GM21717 (cell line): ENCODE data around the gene C1R.

Source experiments
- ATAC-seq: cut with Tn5 transposase; IDR thresholded peaks from one replicate; pipeline ENCODE4 v1.9.1; 2021; ENCODE audit warnings: mild to moderate bottlenecking, moderate library complexity; ENCODE audit not compliant: unreplicated experiment

The C1R gene

DNA sequence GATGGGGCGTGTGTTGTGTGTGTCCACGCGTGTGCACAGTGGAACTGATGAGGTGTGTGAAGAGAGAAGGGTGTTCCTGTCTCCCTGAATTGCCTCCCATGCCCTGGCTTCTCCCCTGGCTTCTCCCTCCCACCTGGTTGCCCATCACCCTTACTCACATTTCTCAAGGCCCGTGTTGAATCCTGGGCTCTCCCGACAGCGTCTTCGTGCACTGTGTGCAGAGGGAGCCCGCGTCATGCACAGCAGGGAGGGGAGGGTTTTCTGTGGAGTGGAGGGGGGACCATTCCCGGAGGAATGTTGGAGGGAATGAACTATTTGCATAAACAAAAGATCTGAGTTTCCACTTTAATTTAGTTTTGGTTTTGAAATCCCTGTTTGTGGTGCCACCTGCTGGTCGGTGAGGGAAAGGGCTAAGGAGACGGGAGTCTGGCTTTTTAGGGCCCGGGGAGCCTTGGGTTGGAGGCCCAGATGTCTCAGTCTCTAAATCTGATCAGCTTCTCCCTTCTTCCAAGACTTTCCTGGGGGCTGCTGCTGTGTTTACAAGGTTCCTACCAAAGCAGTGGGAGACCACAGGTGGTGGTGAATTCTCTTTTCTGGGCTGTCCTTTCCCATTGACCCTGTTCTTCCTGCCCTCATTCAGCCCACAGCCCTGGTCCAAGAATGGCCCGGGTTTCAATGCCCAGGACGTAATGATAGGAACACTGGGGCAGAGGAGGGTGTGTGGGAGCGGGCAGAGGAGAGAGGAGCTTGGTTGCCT lies at the start of gene C1R:
TSS of gene C1R (minus strand) at position 217 of the 757 bp plus-strand sequence. CDS start at position 160, 57 bp downstream.
- no peak for ATAC-seq

DNA sequence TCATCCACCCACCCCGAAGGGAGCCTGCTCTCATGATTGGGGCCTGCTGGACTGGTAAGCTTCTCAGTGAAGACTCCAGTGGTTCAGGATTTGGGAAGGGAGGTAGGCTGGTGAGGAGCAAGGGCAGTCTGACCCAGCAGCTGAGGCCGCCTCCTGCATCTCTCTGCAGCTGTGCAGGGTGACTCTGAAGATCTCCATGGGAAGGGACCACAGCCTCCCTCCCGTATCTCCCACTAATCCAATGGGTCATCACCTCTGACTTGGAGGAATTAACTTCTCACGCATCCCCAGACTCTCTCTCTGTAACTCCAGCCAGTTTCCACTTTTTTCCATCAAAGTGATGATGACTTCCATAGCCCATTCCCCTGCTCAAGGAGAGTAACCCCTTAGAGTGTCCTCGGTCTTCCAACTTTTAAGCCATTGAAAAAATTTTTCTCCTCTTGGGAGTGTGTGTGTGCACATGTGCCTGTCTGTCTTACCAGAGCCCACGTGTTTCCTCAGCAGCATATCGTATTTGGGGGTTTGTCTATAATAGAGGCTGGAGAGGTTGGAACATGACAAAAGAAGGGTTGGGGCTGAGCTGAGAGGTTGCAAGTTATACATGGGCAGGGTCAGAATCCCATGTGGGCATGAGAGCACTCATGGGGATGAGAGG lies 49.2 kb upstream of the C1R start:
- ATAC-seq: no peak

DNA sequence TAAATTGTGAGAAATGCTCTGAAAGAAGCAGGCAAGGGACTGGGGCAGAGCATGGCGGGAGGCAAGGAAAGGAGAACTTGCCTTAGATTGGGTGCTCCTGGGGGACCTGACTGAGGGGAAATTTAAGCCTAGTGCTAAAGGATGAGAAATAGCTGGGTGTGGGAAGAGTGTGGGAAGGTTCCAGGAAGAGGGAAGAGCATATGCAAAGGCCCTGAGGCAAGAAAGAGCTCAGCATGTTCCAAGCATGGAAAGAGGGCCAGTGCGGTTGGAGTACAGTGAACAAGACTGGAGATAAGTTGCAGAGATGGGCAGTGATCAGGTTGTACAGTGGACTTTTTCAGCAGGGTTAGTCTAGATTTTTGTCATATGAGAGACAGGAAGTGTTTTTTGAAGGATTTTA lies 47.0 kb upstream of the C1R start:
- ATAC-seq: no peak

DNA sequence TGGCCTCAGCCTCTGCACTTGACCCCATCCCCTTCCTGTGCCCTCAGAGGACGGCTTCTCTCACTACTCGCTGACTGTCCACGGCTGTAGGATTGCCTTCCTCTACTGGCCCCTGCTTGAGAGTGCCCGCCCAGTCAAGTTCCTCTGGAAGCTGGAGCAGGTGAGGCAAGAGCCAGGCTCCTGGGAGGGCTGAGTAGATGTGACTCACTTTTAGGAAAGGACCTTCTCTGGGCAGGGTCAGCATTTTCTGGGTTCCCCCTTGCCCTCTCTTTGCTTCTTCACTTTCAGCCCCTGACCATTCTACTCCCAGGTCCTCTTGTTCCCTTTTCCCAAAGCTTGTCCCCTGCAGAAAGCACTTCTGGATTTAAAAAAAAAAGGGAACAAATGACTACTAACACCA lies 45.7 kb upstream of the C1R start:
- no peak for ATAC-seq

DNA sequence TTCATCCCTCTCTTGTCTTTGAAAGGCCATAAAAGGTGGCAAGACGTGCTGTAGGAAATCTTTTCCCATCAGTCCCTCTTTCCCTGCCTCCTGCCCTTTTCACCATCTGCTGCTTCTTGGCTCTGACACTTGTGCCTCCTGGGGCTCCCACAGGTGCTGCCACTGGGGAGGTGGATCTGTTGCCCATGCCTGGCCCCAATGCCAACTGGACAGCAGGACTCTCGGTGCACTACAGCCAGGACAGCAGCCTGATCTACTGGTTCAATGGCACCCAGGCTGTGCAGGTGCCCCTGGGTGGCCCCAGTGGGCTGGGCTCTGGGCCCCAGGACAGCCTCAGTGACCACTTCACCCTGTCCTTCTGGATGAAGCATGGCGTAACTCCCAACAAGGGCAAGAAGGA lies 44.4 kb upstream of the C1R start:
- no peak for ATAC-seq

DNA sequence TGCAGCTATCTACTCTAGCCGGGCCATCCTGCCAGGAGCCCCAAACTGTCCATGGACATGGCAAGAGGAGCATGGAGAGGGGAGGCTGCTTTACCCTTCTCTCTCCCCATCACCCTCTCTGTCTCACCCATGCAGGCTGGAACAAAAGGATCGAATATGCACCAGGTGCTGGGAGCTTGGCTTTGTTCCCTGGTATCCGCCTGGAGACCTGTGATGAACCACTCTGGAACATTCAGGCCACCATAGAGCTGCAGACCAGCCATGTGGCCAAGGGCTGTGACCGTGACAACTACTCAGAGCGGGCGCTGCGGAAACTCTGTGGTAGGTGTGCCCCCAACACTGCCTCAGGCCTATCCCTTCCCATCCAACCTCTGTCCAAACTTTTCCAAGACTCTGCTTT lies 43.8 kb upstream of the C1R start:
- no peak for ATAC-seq

DNA sequence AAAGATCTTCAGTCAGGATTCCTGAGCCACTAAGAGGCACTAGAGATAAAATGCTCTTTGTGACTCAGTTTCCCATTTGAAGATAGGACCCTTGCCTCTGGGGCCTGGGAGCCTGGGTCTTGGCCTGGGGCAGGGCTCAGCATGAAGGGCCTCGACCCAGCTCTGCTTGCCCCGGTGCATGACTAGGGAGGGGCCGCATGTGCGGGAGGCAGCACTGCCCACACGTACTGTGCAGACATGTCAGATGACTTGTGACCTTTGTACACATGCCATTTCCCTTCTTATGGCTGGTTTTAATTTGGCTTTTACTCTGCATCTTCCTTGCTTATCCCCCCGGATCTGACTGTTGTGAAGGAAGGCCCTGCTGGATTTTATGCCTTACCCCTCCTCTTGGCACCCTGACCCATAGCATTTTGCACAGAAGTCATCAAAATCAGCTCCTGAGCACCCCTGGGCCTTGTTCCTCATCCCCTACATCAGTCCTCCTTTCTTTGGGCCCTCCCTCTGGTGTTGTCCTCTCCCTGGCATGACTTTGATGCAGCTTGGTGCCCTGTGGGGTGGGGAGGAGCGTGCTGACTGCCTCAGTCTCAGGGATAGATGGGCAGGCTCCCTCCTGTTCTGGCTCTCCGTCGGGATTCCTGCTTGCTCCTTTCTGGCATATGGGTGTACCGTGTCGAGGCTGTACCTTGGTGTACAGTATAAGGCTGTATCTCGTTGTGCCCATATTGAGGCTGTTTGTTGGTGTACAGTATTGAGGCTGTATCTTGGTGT lies 42.3 kb upstream of the C1R start:
- ATAC-seq: no peak

DNA sequence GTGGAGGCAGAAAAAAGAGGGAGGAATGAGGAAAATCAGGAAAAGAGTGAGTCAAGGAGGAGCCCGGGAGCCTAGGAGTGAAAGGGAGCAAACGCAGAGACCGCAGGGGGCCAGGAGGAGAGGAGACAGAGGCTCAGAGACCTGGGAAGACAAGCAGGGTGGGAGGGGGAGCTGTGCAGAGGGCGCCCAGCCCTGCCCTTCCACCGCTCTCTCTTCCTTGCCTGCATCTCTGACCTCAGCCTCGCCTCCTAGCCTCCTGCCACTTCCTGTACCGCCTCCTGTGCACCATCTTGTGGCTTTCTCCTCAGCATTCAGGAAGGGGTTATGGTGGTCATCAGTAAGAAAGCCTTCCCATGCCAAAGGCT lies 39.2 kb upstream of the C1R start:
- no peak for ATAC-seq

DNA sequence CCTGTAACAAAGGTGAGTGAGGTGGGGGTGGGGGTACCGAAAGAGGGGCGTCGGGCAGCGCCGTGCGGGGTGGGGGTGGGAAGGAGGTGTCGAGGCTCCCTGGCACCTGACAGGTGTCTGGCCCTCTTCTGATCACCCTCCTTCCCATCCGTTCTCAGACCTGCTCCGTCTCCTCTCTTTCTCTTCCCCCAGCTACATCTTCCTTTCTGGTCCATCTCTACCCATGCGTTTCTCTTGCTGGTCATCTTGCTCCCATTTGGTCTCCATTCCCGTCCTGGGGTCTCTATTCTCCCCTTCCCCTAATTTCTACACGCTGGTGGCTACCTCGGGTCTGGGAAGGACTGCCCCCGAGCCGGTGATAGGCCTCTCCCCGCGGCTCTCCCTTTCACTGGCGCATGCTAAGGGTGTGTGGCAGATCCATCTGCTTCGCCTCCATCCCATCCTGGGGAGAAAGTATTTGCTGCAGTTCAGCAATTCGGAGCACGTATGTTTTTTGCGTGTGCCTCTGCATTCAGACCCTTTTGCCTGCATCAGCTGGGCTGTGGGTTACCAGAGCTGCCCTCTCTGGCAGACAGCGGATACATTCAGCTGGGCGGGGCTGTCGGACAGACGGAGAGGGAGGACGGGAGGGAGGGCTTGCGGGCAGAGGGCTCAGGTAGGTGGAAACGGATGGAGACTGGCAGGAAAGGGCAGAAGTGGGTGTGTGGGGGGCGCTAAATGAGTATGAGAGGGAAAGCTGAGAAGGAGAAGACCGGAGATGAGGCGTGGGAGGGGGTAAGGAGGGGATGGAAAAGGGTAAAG lies 38.7 kb upstream of the C1R start:
- peak; percentile 33 for ATAC-seq

DNA sequence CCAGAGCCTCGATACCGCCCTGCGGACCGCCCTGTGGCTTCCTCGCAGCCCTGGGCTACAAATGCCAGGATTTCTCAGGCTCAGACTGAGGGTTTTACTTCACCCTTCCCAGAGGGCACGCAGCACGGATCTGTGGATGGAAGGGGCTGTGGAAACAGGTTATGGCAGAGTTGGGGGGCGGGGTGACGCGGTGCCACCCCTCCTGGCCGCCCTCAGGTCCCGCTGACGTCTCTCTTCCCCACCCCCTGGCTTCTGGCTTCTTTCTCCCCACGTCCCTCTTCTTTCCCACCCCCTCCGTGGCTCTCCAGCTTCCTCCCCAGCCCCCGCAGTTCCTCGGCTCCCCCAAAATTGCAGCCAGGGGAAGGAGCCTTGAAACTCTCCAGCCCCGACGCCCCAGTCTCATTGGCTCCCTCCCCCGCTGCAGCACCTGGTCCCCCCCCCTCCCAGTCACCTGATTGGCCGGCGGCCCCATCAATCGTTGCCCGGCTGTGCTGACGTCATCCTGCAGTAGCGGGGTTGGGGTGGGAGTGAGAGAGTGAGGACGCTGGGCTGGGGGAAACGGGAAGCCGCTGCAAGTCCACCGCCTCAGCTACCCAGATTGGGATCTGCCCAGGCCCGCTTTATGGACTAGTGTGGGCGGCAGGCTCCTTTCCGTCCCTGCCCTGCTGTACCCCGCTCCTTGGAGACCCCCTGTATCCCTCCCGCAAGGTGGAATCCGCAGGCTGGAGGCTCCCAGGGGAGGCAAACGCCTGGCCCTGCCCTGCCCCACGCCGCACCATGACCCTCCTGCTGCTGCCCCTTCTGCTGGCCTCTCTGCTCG lies 37.8 kb upstream of the C1R start, which contains the start of gene CLSTN3:
TSS of gene CLSTN3 (plus strand) at position 500 of the 820 bp plus-strand sequence. CDS start at position 778, 278 bp downstream.
- ATAC-seq: peak; percentile 63

DNA sequence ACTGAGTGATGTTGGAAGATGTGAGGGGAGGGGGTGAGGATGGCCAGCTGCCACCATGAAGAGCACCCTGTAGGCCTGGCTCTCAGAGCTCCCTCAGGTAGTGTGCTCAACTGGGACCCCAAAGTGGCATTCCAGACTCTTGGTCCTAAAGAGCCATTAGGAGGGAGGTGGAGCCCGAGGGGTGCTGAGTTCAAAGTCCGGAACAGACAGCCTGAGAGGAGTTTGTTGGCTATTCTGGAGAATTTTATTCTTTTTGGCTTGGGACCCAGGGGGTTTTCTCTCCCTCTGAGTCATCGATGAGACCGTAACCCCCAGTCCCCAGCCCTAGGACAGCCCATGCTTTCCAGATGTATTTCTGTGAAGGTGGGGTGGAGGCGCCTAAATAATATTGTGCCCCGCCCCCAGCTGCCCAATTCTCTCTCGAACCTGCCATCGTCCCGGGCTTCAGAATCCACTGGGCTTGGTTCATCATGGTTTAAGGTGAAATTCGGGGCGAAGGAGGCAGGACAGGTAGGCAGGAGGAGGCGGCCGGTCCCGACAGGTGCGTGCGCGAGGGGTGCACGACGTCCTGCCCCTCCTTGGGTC lies 37.1 kb upstream of the C1R start:
- no peak for ATAC-seq

DNA sequence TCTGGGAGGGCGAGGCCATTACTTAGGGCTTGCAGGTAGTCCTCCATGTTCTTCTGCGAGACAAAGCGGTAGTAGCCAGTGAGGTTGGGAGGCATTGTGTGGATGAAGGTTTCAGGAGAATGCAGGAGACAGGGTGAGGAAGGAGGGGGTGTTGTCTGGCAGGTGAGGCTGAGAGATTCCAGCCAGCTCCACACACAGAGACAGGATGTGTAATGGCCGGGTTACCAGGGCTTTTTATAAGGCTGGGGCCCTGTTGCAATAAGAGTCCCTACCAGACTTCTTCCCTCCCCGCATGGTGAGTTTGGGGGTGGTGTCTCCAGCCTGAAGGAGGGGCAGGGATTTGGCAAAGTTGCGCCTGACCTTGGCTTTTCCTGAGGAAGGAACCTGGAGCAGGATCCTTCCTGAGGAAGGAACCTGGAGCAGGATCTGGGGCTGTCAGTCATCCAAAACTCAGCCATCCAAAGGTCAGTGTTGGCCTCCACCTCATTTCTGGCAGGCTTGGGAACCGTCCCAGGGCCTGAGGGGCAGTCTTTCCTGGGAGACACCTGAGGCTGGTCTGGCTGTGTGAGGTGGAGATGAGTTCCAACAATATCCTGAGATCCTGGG lies 36.5 kb upstream of the C1R start, which contains the start of gene RBP5:
TSS of gene RBP5 (minus strand) at position 209 of the 606 bp plus-strand sequence. CDS start at position 95, 114 bp downstream.
- no peak for ATAC-seq

DNA sequence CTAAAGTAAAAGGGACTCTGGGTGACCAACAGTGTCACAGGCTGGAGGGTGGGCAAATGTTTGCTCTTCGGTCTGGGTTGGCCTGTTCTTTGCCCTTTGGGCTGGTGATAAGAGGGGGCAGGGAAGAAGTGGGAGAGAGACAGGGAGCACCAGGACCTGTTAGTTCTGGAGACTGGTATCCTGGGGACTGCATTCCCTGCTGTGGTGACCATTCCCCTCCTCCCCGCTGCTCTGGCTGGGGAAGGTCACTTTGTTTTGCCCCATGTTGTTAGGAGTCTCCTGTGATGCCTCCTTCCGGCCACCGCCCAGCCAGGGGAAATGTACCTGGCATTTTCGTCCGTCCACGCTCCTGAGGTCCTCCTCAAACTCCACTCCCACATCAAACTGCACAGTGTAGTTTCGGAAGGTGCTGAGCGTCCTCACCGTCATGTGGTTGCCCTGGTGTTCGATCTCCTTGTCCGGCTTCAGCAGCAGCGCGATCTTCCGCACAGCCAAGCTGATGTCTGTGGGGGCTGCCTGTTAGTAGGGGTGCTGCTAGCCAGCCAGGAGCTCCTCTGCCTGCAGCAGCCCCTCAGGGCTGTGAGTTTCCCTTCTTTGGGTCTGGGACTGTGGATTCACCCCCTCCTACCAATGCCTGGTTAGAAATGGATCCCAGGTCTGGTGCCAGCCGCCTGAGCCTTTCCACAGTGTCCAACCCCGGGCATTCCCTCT lies 35.8 kb upstream of the C1R start:
- no peak for ATAC-seq

DNA sequence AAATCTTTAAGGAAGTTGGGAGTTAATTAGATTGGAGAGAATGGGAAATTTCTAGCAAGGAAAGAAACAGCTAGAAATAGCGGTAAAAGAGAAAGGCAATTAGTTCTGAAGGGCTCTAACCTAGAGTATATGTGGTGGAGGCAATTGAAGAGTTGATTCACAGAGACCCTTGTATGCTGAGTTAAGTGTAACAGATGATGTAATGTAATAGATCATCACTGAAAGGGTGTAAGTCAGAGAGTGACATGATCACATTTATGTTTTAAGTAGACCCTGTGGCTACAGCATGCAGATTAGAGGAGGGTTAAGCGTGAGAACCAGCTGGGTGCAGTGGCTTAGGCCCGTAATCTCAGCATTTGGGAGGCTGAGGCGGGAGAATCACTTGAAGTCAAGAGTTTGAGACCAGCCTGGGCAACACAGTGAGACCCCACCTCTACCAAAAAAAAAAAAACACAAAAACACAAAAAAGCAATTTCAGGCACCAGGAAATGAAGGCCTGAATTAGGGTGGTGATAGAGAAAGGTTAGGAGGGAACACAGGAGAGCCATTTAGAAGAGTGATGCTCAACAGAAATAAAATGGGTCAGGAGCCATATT lies 33.5 kb upstream of the C1R start:
- ATAC-seq: no peak

DNA sequence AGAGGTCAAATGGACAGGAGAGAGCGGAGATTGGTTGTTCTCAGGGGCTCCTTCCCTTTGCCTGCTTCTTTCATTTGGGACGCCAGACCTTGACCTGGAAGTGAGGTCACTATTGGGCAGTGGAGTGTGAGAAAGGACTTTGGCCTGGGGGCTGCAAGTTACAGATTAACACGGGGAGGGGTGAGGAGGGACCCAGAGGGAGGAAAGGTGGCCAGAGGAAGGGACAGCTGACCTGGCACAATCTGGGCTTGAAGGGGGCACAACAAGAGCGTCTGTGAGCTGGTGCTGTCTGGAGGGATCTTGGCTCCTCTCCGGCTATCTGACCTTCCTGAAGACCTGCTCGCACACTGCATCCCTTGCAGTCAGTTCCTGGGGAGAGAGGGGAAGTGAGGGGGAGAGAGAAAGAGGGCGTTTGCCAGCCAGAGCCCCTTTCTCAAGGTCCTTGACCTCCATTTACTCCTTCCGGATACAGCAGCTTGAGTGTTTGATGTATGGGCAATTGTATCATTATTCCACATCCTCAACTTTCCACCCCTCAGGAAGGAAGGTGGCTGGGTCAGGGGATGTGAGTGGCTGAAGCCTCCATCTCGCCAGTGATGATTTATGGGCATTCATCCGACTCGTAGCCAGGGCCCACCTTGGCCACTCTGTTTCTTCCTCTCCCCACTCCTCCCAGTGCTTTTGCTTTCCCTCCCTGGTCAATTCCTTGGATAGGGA lies 31.7 kb upstream of the C1R start:
- no peak for ATAC-seq

DNA sequence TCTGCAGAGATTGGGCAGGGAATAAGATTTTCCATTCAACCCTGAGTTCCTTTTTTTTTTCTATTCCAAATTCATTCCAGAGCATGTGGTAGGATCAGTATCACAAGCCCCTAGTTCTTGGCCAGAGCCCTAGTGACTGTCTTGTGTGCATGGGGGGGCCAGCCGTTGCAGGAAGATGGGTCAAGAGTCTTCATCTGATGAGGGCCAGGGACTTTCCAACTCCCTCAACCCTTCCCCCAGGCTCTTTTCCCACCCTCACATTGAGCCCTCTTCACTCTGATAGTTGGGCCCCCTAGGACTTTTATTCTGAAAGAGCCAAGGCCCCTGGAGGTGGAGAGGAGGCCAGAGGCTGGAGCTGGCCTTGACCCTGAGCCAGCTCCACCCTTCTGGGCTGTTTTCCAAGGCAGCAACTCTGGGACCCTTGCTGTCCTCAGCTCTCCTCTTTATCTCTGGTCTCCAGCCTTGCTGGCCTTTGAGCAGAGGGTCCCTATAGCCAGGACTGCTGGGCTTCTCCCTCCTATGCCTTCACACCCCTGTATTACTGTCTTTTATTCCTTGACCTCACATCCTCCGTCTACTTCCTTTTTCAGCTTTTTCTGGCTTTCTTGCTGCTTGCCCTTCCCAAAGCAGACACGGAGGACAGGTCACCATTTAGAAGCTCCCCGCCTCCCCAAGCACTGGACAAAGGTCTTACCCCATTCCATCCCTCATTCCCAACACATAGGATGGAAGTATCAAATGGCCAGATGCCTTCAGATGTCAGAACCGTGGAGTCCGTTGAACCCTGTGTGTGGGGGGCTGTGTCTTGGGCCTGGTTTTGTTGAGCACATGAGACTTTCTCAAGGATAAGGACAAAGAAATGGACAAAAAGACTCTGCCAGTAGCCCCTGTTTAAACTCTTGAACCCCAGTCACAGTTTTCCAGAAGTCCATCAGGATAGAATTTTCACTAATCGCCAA lies 30.8 kb upstream of the C1R start:
- ATAC-seq: no peak
